Naive thymus-derived CD4-positive, alpha-beta T cell (primary cell): Measurements from ENCODE around the gene PYURF. TPM values are rescaled to one million over a fixed set of nuclear protein-coding genes. Genes with fewer than 3 reads are reported as not detected.

Source experiments
- ATAC-seq: fragments of 150-1000 bp; cut with Tn5 transposase; 2 replicates; pipeline ENCODE4 v1.10.0; 2021; ENCODE audit warnings: mild to moderate bottlenecking, moderate library complexity
- CTCF ChIA-PET: fragments of 350-600 bp; sonication (Branson Sonifier 250); formaldehyde crosslinking; loops from one replicate; lab custom pipeline; 2021; ENCODE audit warnings: antibody characterized with exemption; lab: Charles Lee
- POLR2A ChIA-PET: fragments of 350-600 bp; sonication (Branson Sonifier 250); formaldehyde crosslinking; loops from one replicate; lab custom pipeline; 2021; ENCODE audit warnings: antibody characterized with exemption, inconsistent platforms; lab: Charles Lee
- DNase-seq, 9 donors: peaks; one replicate each; pipeline versions ENCODE4 v3.0.0 to v3.0.0-alpha.2; 2020 to 2022; ENCODE audit warnings: mixed read lengths in 1 of 9
- H3K27ac ChIP-seq: one replicate; pipeline ENCODE4 v1.7.0; 2013; ENCODE audit warnings: mild to moderate bottlenecking, low read depth, low read length, moderate library complexity
- H3K27me3 ChIP-seq, 2 donors: one replicate each; pipeline ENCODE4 v1.7.0; 2013; ENCODE audit warnings: low read length in 2 of 2, mild to moderate bottlenecking in 2 of 2, moderate library complexity in 2 of 2; ENCODE audit not compliant: control insufficient read depth in 2 of 2, insufficient read depth in 2 of 2
- H3K36me3 ChIP-seq, 3 experiments: 1 replicate in 2 of 3; 2 replicates in 1 of 3; pipeline ENCODE4 v1.7.0; 2013; ENCODE audit warnings: low read length in 3 of 3, mild to moderate bottlenecking in 3 of 3, moderate library complexity in 1 of 3; ENCODE audit not compliant: insufficient read depth in 3 of 3, control insufficient read depth in 2 of 3
- H3K4me1 ChIP-seq, 2 donors: one replicate each; pipeline ENCODE4 v1.7.0; 2013; ENCODE audit warnings: low read length in 2 of 2, mild to moderate bottlenecking in 2 of 2, moderate library complexity in 1 of 2; ENCODE audit not compliant: control insufficient read depth in 2 of 2, insufficient read depth in 2 of 2
- H3K4me3 ChIP-seq: 2 replicates; pipeline ENCODE4 v1.7.0; 2013; ENCODE audit warnings: mild to moderate bottlenecking, low read length
- H3K9me3 ChIP-seq, 3 experiments: 1 replicate in 2 of 3; 2 replicates in 1 of 3; pipeline ENCODE4 v1.7.0; 2013; ENCODE audit warnings: low read length in 3 of 3; ENCODE audit not compliant: control insufficient read depth in 2 of 3
- H3K27ac Mint-ChIP-seq, 9 donors: one replicate each; pipeline ENCODE4 v1.8.0; 2020 to 2022; ENCODE audit warnings: mixed read lengths in 9 of 9, mild to moderate bottlenecking in 8 of 9, moderate library complexity in 5 of 9, inconsistent platforms in 2 of 9
- H3K27me3 Mint-ChIP-seq, 5 donors: one replicate each; pipeline ENCODE4 v1.8.0; 2021 to 2022; ENCODE audit warnings: mixed read lengths in 5 of 5, mild to moderate bottlenecking in 1 of 5
- H3K36me3 Mint-ChIP-seq, 5 donors: one replicate each; pipeline ENCODE4 v1.8.0; 2020 to 2022; ENCODE audit warnings: mixed read lengths in 5 of 5, mild to moderate bottlenecking in 3 of 5, inconsistent platforms in 1 of 5
- H3K4me1 Mint-ChIP-seq, 7 donors: one replicate each; pipeline ENCODE4 v1.8.0; 2020 to 2022; ENCODE audit warnings: mixed read lengths in 7 of 7, mild to moderate bottlenecking in 3 of 7, inconsistent platforms in 1 of 7
- H3K4me3 Mint-ChIP-seq, 10 donors: one replicate each; pipeline ENCODE4 v1.8.0; 2020 to 2022; ENCODE audit warnings: mild to moderate bottlenecking in 10 of 10, mixed read lengths in 10 of 10, moderate library complexity in 6 of 10, inconsistent platforms in 2 of 10
- H3K9me3 Mint-ChIP-seq, 11 donors: one replicate each; pipeline ENCODE4 v1.8.0; 2020 to 2022; ENCODE audit warnings: mixed read lengths in 11 of 11, mild to moderate bottlenecking in 4 of 11, inconsistent platforms in 1 of 11, moderate library complexity in 1 of 11
- intact Hi-C, 2 donors: fragments of 100-400 bp; cut with micrococcal nuclease; formaldehyde crosslinking; loops; one replicate each; pipeline ENCODE4 v1.15.1; 2023
- polyA plus RNA-seq, 2 donors: library from polyadenylated mRNA; unstranded; fragments of 300-500 nt; fragmentation: Illumina TruSeq; gene quantifications; one replicate each; pipeline ENCODE4 v1.2.3, GENCODE V29; 2021
- total RNA-seq, 6 experiments: library from RNA in 5 of 6; stranded (reverse) in 5 of 6; gene quantifications; 1 replicate in 5 of 6; 2 replicates in 1 of 6; pipeline ENCODE4 v1.2.3 and lab custom pipeline; 2021 to 2026

PYURF gene
- total and polyA plus RNA-seq, 7 experiments from 2014 or later = 33.0 to 270 (median 50.7) TPM

GRCh38 chr4:88516746-88517145 is 6.8 kb downstream of the PYURF start:
- ChIA-PET CTCF (interaction anchor here (0.6 to 3.8 kb wide), 9 partner anchors 10 to 302 kb away, joined by 3 to 47 read pairs (median 4); partner anchors contain the start of gene HERC5), POLR2A (no interaction called here)
- intact Hi-C loops = loop anchor here in 1 of 2 donors (5.0 kb wide), 1 partner anchor 659 kb away; no protein-coding TSS in a partner anchor
- no peak for ATAC-seq
- peaks cover 0 to 11% (median 6%) of the 10 kb centered on the region in 7 donors for H3K4me1 Mint-ChIP-seq
- Histone ChIP-seq H3K4me1 (no peaks in the 10 kb centered on the region), H3K27me3 (no peaks in the 10 kb centered on the region), H3K36me3 (no peaks in the 10 kb centered on the region), H3K4me3 (no peak overlapping the region), H3K27ac (no peak overlapping the region), H3K9me3 (no peaks in the 10 kb centered on the region)
- no peak for DNase-seq
- H3K4me3 Mint-ChIP-seq = no peak overlapping the region
- peaks cover 0 to 5% (median 0%) of the 10 kb centered on the region in 5 donors for H3K27me3 Mint-ChIP-seq
- no peaks in the 10 kb centered on the region for H3K9me3 Mint-ChIP-seq
- peaks cover 0 to 5% (median 0%) of the 10 kb centered on the region in 5 donors for H3K36me3 Mint-ChIP-seq
- no peak overlapping the region for H3K27ac Mint-ChIP-seq

- intact Hi-C loops = loop anchor here (1.0 to 5.0 kb wide), 8 partner anchors 58 to 662 kb away; partner anchors contain the start of genes HERC5 (in 1 of the 2) and PPM1K (in 1 of the 2)
- ChIA-PET POLR2A (interaction anchor here (0.8 kb wide), 1 partner anchor 58 kb away, joined by 3 read pairs; the partner anchor contains the start of gene HERC5), CTCF (interaction anchor here (0.6 to 3.8 kb wide), 25 partner anchors 8 to 481 kb away, joined by 3 to 47 read pairs (median 3); no protein-coding TSS in a partner anchor)
- Mint-ChIP-seq H3K36me3 (no peaks in the 10 kb centered on the region), H3K27me3 (peaks cover 0 to 8% (median 0%) of the 10 kb centered on the region in 5 donors), H3K4me1 (no peaks in the 10 kb centered on the region), H3K4me3 (no peak overlapping the region), H3K9me3 (no peaks in the 10 kb centered on the region), H3K27ac (no peak overlapping the region)
- Histone ChIP-seq H3K27me3 (no peaks in the 10 kb centered on the region), H3K27ac (no peak overlapping the region), H3K36me3 (no peaks in the 10 kb centered on the region), H3K9me3 (no peaks in the 10 kb centered on the region), H3K4me3 (no peak overlapping the region), H3K4me1 (no peaks in the 10 kb centered on the region)
- DNase-seq (no peak), ATAC-seq (no peak)
These were observed 8.7 kb downstream of the PYURF start for GRCh38 chr4:88514557-88515511.

- H3K27ac Mint-ChIP-seq = no peak overlapping the region
- peaks cover 0 to 8% (median 0%) of the 10 kb centered on the region in 5 donors for H3K27me3 Mint-ChIP-seq
- ATAC-seq (no peak), DNase-seq (no peak)
- H3K4me3 Mint-ChIP-seq = no peak overlapping the region
- ChIA-PET POLR2A (no interaction called here), CTCF (interaction anchor here (0.8 to 2.0 kb wide), 5 partner anchors 29 to 299 kb away, joined by 3 to 7 read pairs (median 4); no protein-coding TSS in a partner anchor)
- H3K4me1 Mint-ChIP-seq = no peaks in the 10 kb centered on the region
- no peak overlapping the region for H3K4me3 ChIP-seq
- no peaks in the 10 kb centered on the region for H3K36me3 ChIP-seq
- no peaks in the 10 kb centered on the region for H3K9me3 ChIP-seq
- no peaks in the 10 kb centered on the region for H3K9me3 Mint-ChIP-seq
- no peaks in the 10 kb centered on the region for H3K4me1 ChIP-seq
- intact Hi-C loops = no loop called here
- H3K27me3 ChIP-seq = no peaks in the 10 kb centered on the region
- H3K27ac ChIP-seq = no peak overlapping the region
- H3K36me3 Mint-ChIP-seq = peaks cover 0 to 2% (median 0%) of the 10 kb centered on the region in 5 donors
These were observed 12.3 kb downstream of the PYURF start for GRCh38 chr4:88511236-88511635.

GRCh38 chr4:88503344-88503743 is 20.2 kb downstream of the PYURF start:
- Histone ChIP-seq H3K27ac (no peak overlapping the region), H3K4me3 (no peak overlapping the region), H3K4me1 (no peaks in the 10 kb centered on the region), H3K36me3 (no peaks in the 10 kb centered on the region), H3K9me3 (no peaks in the 10 kb centered on the region), H3K27me3 (no peaks in the 10 kb centered on the region)
- Mint-ChIP-seq H3K4me1 (peaks cover 0 to 12% (median 0%) of the 10 kb centered on the region in 7 donors), H3K36me3 (peaks cover 0 to 23% (median 14%) of the 10 kb centered on the region in 5 donors), H3K4me3 (no peak overlapping the region), H3K27me3 (no peaks in the 10 kb centered on the region), H3K9me3 (peaks cover 0 to 2% (median 0%) of the 10 kb centered on the region in 11 donors), H3K27ac (no peak overlapping the region)
- CTCF ChIA-PET = interaction anchor here (0.6 kb wide), 1 partner anchor 1061 kb away, joined by 3 read pairs; no protein-coding TSS in a partner anchor
- no peak for DNase-seq
- POLR2A ChIA-PET = no interaction called here
- intact Hi-C loops = loop anchor here in 1 of 2 donors (5.0 kb wide), 1 partner anchor 36 kb away; no protein-coding TSS in a partner anchor
- no peak for ATAC-seq

- Mint-ChIP-seq H3K27me3 (no peaks in the 10 kb centered on the region), H3K4me1 (peaks cover 0 to 7% (median 0%) of the 10 kb centered on the region in 7 donors), H3K36me3 (peaks cover 14 to 39% (median 27%) of the 10 kb centered on the region in 5 donors), H3K4me3 (no peak overlapping the region), H3K9me3 (no peaks in the 10 kb centered on the region), H3K27ac (no peak overlapping the region)
- intact Hi-C loops = no loop called here
- Histone ChIP-seq H3K27ac (no peak overlapping the region), H3K4me1 (no peaks in the 10 kb centered on the region), H3K4me3 (no peak overlapping the region), H3K9me3 (no peaks in the 10 kb centered on the region), H3K27me3 (no peaks in the 10 kb centered on the region), H3K36me3 (peaks cover 0 to 14% (median 0%) of the 10 kb centered on the region in 3 experiments)
- ATAC-seq (no peak), DNase-seq (no peak)
- POLR2A ChIA-PET = no interaction called here
- CTCF ChIA-PET = no interaction called here
These were observed 25.6 kb downstream of the PYURF start for GRCh38 chr4:88497859-88498409.

GRCh38 chr4:88489100-88489761 is 34.3 kb downstream of the PYURF start:
- Histone ChIP-seq H3K27me3 (no peaks in the 10 kb centered on the region), H3K4me3 (no peak overlapping the region), H3K36me3 (peaks cover 0 to 11% (median 0%) of the 10 kb centered on the region in 3 experiments), H3K9me3 (no peaks in the 10 kb centered on the region), H3K4me1 (peaks cover 10 to 11% of the 10 kb centered on the region in 2 donors), H3K27ac (peak overlapping the region; percentile 13)
- Mint-ChIP-seq H3K9me3 (no peaks in the 10 kb centered on the region), H3K4me1 (peaks cover 5 to 20% (median 14%) of the 10 kb centered on the region in 7 donors), H3K36me3 (peaks cover 11 to 38% (median 27%) of the 10 kb centered on the region in 5 donors), H3K27me3 (no peaks in the 10 kb centered on the region), H3K27ac (peak overlapping the region; percentile 51 to 83 (median 64)), H3K4me3 (peak overlapping the region in 4 of 10 donors; percentile 4 to 46 (median 22))
- DNase-seq (peak in 3 of 9 donors; percentile 6 to 15 (median 9)), ATAC-seq (no peak)
- intact Hi-C loops = no loop called here
- POLR2A ChIA-PET = no interaction called here
- CTCF ChIA-PET = interaction anchor here (0.9 kb wide), 1 partner anchor 270 kb away, joined by 3 read pairs; no protein-coding TSS in a partner anchor
